ENCODE data around the gene SLAMF9. TPM values are rescaled to one million over a fixed set of nuclear protein-coding genes. Genes with fewer than 3 reads are reported as not detected.
A peak's percentile ranks its signal among the peaks of the same experiment; 100 is the strongest.

Gene SLAMF9
- total RNA-seq, 1 experiment from 2014 or later = not detected

DNA sequence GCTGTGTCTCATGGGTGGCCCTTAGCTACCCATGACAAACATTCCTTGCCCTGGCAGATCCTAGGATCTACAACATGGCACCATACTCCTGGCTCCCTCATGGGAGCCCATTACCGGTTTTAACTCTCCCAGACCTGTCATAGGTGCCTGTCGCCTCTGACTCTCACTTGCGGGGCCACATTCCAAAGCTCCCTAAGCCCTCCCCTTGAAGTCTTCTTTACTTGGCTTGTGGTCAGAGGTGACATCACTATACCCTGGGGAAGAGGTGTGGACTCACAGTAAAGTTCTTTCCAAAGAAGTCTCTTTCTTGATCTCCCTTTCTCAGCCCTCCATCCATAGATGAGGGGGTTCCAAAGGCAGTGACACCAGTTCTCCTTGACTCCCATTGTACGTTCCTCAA is 5.4 kb upstream of the SLAMF9 start:
- H3K27ac Mint-ChIP-seq = peak overlapping the region in 1 of 3 experiments; percentile 36; a peak in 1 of 7 replicates
- H3K9me3 ChIP-seq (ENCODE audit: control insufficient read depth, low read depth, low read length) = no peaks in the 10 kb centered on the region

More for the DNA sequence above, 5.4 kb upstream of the SLAMF9 start:
- H4K20me1 ChIP-seq (ENCODE audit: control insufficient read depth, insufficient read depth, insufficient read length) = peaks cover 2% of the 10 kb centered on the region
- H3K9me3 Mint-ChIP-seq = no peaks in the 10 kb centered on the region
- no peak overlapping the region for H2BK15ac ChIP-seq (ENCODE audit: low read depth, low read length)
- no peak overlapping the region for H3K27ac ChIP-seq (ENCODE audit: insufficient read length, low read depth, low read length)
- no peak overlapping the region for H2BK120ac ChIP-seq (ENCODE audit: low read depth, low read length, poor library complexity, severe bottlenecking)
- no peak overlapping the region for H3K4me3 Mint-ChIP-seq
- no peak overlapping the region for H4K91ac ChIP-seq (ENCODE audit: insufficient read length, low read depth, low read length)
- H3K4ac ChIP-seq (ENCODE audit: low read depth, low read length) = no peak overlapping the region
- no peak overlapping the region; the same call in 1 of the 2 replicates for H3K14ac ChIP-seq (ENCODE audit: insufficient read depth, low read length)
- no peaks in the 10 kb centered on the region for H3K4me1 ChIP-seq (ENCODE audit: insufficient read depth, low read length)
- H3K18ac ChIP-seq (ENCODE audit: insufficient read length, low read depth, low read length) = no peak overlapping the region
- H3K79me1 ChIP-seq (ENCODE audit: insufficient read depth, low read depth, low read length, poor library complexity, severe bottlenecking) = no peaks in the 10 kb centered on the region
- no peaks in the 10 kb centered on the region for H3K36me3 Mint-ChIP-seq (ENCODE audit: insufficient read depth in 1 of 3, low read depth in 3 of 3)
- no peak overlapping the region for H4K5ac ChIP-seq (ENCODE audit: insufficient read length, low read depth, low read length)
- peaks cover 3% of the 10 kb centered on the region; the same call in 1 of the 2 replicates for H3K27me3 Mint-ChIP-seq (ENCODE audit: low read depth)
- no peak overlapping the region for H2AK5ac ChIP-seq (ENCODE audit: insufficient read length, low read length)
- no peaks in the 10 kb centered on the region for H3K27me3 ChIP-seq (ENCODE audit: insufficient read depth, low read length)
- H2BK12ac ChIP-seq (ENCODE audit: insufficient read length, low read depth, low read length) = no peak overlapping the region
- whole genome bisulfite sequencing (ENCODE audit: extremely low coverage, insufficient read length, low lambda C conversion rate) = no CpG with 5 or more reads among the region's 4 CpGs
- peaks cover 12 to 15% of the 10 kb centered on the region in 2 experiments for H3K4me1 Mint-ChIP-seq
- H3T11ph ChIP-seq (ENCODE audit: low read length) = no peak overlapping the region
- no peak overlapping the region for H2BK5ac ChIP-seq (ENCODE audit: insufficient read length, low read length)
- no peaks in the 10 kb centered on the region for H3K23me2 ChIP-seq (ENCODE audit: insufficient read length, low read depth, low read length, poor library complexity, severe bottlenecking)
- H3K4me2 ChIP-seq (ENCODE audit: insufficient read depth, insufficient read length, low read length) = no peak overlapping the region
- no peak overlapping the region for H3K56ac ChIP-seq (ENCODE audit: insufficient read length, low read depth, low read length)
- H2BK20ac ChIP-seq (ENCODE audit: low read depth, low read length, poor library complexity, severe bottlenecking) = no peak overlapping the region
- peak; percentile 31 for DNase-seq
- H4K8ac ChIP-seq (replicated peaks; ENCODE audit: insufficient read length, low read depth, low read length) = no peak overlapping the region
- no peak overlapping the region for H3K9ac ChIP-seq (ENCODE audit: extremely low read depth, insufficient read length, low read length)
- no peak overlapping the region for H2AFZ ChIP-seq (ENCODE audit: low read length)
- no peaks in the 10 kb centered on the region for H3K79me2 ChIP-seq (ENCODE audit: insufficient read depth, low read length)
- TF ChIP-seq, protein P1, sequence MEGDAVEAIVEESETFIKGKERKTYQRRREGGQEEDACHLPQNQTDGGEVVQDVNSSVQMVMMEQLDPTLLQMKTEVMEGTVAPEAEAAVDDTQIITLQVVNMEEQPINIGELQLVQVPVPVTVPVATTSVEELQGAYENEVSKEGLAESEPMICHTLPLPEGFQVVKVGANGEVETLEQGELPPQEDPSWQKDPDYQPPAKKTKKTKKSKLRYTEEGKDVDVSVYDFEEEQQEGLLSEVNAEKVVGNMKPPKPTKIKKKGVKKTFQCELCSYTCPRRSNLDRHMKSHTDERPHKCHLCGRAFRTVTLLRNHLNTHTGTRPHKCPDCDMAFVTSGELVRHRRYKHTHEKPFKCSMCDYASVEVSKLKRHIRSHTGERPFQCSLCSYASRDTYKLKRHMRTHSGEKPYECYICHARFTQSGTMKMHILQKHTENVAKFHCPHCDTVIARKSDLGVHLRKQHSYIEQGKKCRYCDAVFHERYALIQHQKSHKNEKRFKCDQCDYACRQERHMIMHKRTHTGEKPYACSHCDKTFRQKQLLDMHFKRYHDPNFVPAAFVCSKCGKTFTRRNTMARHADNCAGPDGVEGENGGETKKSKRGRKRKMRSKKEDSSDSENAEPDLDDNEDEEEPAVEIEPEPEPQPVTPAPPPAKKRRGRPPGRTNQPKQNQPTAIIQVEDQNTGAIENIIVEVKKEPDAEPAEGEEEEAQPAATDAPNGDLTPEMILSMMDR (conservative IDR thresholded peaks at IDR 0.05) = no peak
- no peak overlapping the region for H3K23ac ChIP-seq (ENCODE audit: insufficient read length, low read depth, low read length)

Measured in H9 (cell line).